ENCODE data around the gene ST7L.

GRCh38 chr1:112538883-112539282 lies 80.1 kb downstream of the ST7L start:
- TF ChIP-seq SUZ12 (IDR thresholded peaks at IDR 0.05): no peak
- no peak for TF ChIP-seq PKNOX1 (IDR thresholded peaks at IDR 0.05)
- TF ChIP-seq L3MBTL2 (conservative IDR thresholded peaks at IDR 0.05): no peak
- TF ChIP-seq ELF4 (IDR thresholded peaks at IDR 0.05): no peak
- no peak for TF ChIP-seq NFRKB (IDR thresholded peaks at IDR 0.05)

Data from HEK293T (cell line).